ENCODE results near the gene CDC7. TPM values are rescaled to one million over a fixed set of nuclear protein-coding genes. Genes with fewer than 3 reads are reported as not detected.

Gene CDC7
- polyA plus RNA-seq, 2 of the 4 experiments (the other 2 are of a cell fraction) = 10.1 to 16.8 TPM

- Histone ChIP-seq H3K4me1 (peaks cover 27% of the 10 kb centered on the region; the same call in 2 of the 3 replicates), H3K9me3 (no peaks in the 10 kb centered on the region), H3K4me3 (no peak overlapping the region), H3K27ac (no peak overlapping the region), H3K4me2 (no peak overlapping the region)
- CTCF ChIA-PET = no interaction called here
- POLR2A ChIA-PET = no interaction called here
- no peak for DNase-seq (ENCODE audit: low read depth in 1 of 2, low spot score in 1 of 2)
- FAIRE-seq = no peak
- WGBS (ENCODE audit: missing lambda C conversion rate) = 67% methylated on average over 1 of the region's 1 CpG
- ATAC-seq = no peak
- TF ChIP-seq CHD4 (IDR thresholded peaks at IDR 0.05; ENCODE audit: borderline replicate concordance) = no peak
- TF ChIP-seq NPAS2 (CRISPR knock-in tag; IDR thresholded peaks at IDR 0.05; ENCODE audit: borderline replicate concordance) = no peak
- no peak for TF ChIP-seq ZNF302 (CRISPR knock-in tag; IDR thresholded peaks at IDR 0.05)
- TF ChIP-seq USF2 (IDR thresholded peaks at IDR 0.05) = no peak
- no peak for TF ChIP-seq PBX3 (IDR thresholded peaks at IDR 0.05)
- TF ChIP-seq CTCF (IDR thresholded peaks at IDR 0.05) = no peak
- TF ChIP-seq ZSCAN20 (CRISPR knock-in tag; IDR thresholded peaks at IDR 0.05) = no peak
- TF ChIP-seq ELK1 (IDR thresholded peaks at IDR 0.05; ENCODE audit: low read depth, low read length) = no peak
- TF ChIP-seq BHLHE40 (IDR thresholded peaks at IDR 0.05; ENCODE audit: low read depth, low read length) = no peak
- TF ChIP-seq CBX2 (IDR thresholded peaks at IDR 0.05; ENCODE audit: borderline replicate concordance, low read depth) = no peak
- TF ChIP-seq HMGXB4 (CRISPR knock-in tag; IDR thresholded peaks at IDR 0.05; ENCODE audit: borderline replicate concordance) = no peak
- TF ChIP-seq RARB (CRISPR knock-in tag; IDR thresholded peaks at IDR 0.05) = no peak
- no peak for TF ChIP-seq HOXA7 (CRISPR knock-in tag; IDR thresholded peaks at IDR 0.05)
- no peak for TF ChIP-seq NFE2L2 (conservative IDR thresholded peaks at IDR 0.05; ENCODE audit: low read length)
Observed at GRCh38 chr1:91557826-91558225, 57.2 kb downstream of the CDC7 start.

GRCh38 chr1:91559046-91559750, 58.5 kb downstream of the CDC7 start:
- FAIRE-seq (no peak), DNase-seq (ENCODE audit: low read depth in 1 of 2, low spot score in 1 of 2) (no peak), ATAC-seq (no peak)
- TF ChIP-seq MAFK (IDR thresholded peaks at IDR 0.05; ENCODE audit: partially characterized antibody) = no peak
- TF ChIP-seq HDAC2 (IDR thresholded peaks at IDR 0.05) = no peak
- no peak for TF ChIP-seq ZC3H11A (IDR thresholded peaks at IDR 0.05)
- no peak for TF ChIP-seq SREBF2 (IDR thresholded peaks at IDR 0.05)
- TF ChIP-seq ATOH8 (CRISPR knock-in tag; IDR thresholded peaks at IDR 0.05; ENCODE audit: low read depth) = no peak
- no peak for TF ChIP-seq RNF2 (IDR thresholded peaks at IDR 0.05; ENCODE audit: borderline replicate concordance, low read depth)
- no peak for TF ChIP-seq CBX8 (IDR thresholded peaks at IDR 0.05)
- TF ChIP-seq FOXS1 (CRISPR knock-in tag; IDR thresholded peaks at IDR 0.05) = no peak
- POLR2A ChIA-PET = no interaction called here
- Histone ChIP-seq H3K4me1 (peaks cover 22% of the 10 kb centered on the region; the same call in 2 of the 3 replicates), H3K4me3 (no peak overlapping the region), H3K4me2 (no peak overlapping the region), H3K27ac (no peak overlapping the region; a peak in 1 of 6 replicates), H3K9me3 (0 out of 3 replicates have a peak, but pooled peaks cover 2% of the 10 kb centered on the region)
- CTCF ChIA-PET = no interaction called here
- 85% methylated on average over 8 of the region's 8 CpGs for WGBS (ENCODE audit: missing lambda C conversion rate)

Data from A549 (cell line).